HG03097 (cell line): ENCODE results near the gene PSORS1C1.

ENCODE experiments used
- ATAC-seq: cut with Tn5 transposase; IDR thresholded peaks from one replicate; pipeline ENCODE4 v1.9.1; 2021; ENCODE audit not compliant: unreplicated experiment, low FRiP score

The PSORS1C1 gene

DNA sequence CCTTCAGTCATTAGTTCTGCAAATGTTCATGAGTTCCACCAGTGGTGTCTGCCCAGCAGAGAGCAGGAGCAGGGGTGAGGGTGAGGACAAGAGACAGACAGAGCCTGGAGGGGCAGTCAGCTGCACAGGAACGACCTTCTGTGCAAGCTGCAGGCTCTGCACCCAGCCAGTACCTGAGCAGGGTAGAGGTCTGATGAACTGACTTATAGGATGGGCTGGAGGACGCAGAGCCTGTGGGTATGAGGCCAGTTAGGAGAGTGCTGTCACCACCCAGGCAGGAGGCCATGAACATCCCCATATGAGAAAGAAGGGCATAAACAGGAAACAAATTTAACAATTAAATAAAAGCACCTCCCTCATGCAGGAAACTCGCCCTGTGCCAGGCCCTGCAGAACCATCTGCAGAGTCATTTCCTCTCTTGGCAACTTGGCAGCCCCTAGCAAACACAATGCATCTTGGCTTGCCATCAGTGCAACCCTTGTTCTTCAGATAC lies 20.2 kb upstream of the PSORS1C1 start:
- no peak for ATAC-seq

DNA sequence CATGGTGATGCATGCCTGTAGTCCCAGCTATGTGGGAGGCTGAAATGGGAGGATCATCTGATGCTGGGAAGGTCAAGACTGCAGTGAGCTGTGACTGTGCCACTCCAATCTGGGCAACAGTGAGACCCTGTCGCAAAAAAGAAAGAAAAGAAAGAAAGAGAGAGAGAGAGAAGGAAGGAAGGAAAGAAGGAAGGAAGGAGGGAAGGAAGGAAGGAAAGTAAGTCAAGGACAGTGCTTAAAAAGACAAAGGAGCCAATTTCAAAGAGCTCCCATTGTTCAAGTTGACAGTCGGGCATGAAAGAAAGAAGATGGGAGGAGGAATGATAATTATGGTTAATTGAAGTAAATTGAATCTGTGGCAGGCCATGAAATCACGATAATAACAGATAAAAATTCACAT lies 18.4 kb upstream of the PSORS1C1 start:
- no peak for ATAC-seq

- ATAC-seq, result no peak
Measured at GRCh38 chr6:31096656-31097055, 17.9 kb upstream of the PSORS1C1 start.

DNA sequence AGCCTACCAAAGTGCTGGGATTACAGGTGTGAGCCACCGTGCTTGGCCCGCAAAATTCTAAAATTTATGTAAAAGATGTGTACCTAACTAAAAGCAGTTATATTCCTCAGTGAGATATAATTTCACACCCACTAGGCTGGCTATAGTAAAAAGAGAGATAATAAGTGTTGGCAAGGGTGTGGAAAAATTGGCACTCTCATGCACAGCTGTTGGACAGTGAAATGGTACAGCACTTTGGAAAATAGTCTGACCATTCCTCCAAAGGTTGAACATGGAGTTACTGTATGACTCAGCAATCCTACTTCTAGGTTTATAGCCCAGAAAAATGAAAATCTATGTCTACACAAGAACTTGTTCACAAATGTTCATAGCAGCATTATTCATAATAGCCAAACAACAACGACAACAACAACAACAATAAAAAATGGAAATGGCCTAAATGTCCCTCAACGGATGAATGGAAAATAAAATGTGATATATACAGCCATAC lies 16.1 kb upstream of the PSORS1C1 start:
- no peak for ATAC-seq

GRCh38 chr6:31103136-31103535 lies 11.5 kb upstream of the PSORS1C1 start:
- ATAC-seq, result no peak

DNA sequence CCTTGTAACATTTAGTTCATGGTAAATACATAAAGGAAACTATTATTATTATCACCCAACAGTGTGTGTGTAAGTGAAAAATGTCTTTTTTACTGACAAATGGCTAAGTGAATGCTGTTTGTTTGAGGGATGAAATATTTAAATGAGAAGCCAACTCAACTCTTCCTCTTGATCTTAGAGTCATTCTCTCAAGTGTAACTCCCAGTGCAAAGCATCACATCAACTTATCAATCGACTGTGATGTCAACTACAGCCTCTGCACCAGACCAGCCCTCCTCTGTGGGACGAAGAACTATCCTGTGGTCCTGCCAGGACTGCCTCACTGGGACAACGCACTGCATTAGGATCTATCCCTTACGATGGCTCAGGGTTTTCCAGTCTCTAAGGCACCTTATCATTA lies 7.5 kb upstream of the PSORS1C1 start:
- no peak for ATAC-seq

DNA sequence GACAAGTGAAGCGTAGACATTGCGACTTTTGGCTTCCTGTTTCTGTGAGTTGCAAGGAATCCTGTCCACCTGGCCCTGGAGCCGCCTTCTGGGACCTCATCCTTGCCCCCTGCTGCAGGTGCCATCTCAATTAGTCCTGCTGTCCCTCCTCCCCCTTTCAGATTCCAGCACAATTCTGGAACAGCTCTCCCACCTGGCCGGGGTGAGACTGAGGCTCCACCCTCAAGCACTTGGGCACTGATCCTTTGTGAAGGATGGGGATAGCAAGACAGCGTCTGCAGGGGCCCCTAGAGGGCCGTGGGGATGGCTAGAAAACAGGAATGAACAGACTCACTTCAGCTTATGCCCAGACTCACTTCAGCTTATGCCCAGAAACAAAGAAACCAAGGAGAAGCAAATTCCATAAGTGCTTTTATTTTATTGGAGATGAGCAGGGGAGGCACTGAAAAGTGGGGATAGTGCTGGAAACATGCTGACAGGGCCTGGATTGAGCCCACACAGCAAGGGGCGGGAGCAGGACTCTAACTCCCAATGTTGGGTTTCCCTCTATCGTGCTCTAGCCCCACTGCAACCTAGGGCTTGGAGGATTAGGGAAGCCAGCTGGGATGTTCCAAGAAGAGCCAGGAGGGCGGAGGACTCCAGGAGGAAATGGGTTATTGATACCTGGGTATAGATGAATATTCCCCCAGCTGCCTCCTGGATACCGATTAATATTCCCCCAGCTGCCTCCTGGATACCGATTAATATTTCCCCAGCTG lies 3.6 kb upstream of the PSORS1C1 start:
- no peak for ATAC-seq

DNA sequence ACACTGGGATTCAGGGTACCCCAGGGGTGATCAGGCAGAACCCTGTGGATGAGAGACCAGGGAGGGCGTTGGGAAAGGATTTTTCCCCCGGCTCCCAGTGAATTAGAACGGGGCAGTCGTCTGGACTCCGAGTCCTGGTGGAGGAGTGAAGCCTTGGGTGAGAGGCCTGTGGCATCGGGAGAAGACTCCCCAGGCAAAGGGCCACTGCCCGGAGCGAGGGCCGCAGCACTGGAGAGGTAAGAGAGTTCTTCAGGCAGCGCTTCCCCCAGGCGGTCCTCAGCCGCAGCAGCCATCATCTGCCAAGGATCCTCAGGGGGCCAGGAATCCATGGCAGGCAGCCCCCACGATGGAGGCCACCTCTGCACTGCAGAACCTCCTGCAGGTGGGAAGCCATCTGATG lies 2.9 kb upstream of the PSORS1C1 start:
- no peak for ATAC-seq

- no peak for ATAC-seq
Measured at GRCh38 chr6:31112478-31112877, 2.1 kb upstream of the PSORS1C1 start, which contains the start of gene C6orf15. Gene C6orf15, minus strand, starts transcription at chr6:31112575. Its CDS starts 20 bp downstream, at chr6:31112555.

DNA sequence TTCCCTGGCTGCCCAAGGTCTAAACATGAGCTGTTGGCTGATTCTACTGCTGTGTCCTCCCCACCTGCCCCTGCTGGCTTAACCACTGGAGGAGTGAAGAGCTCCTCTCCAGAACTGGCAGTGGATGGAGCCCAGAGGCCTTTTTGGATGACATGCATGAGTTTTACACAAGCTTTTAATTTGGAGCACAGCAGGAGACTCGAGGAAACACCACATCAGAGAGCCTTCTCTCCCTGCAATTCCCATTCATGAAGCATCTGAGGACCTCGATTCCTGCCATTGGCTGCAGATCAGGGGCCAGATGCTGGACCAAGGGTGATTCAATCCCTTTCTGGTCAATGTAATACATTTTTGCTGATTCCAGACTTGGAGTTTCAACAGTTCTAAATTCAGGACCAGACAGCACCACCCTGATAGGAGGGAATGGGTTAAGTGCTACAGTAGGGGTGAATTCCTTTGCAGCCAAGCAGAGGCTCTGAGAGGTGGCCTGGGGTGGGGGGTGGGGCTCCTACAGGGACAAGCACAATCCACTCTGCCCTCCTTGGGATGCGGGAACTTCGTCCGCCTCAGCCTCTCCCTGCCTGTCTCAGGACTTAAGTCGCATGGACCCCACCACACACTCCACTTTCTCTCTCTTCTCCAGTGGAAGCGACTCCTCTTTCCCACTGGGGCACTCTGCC lies 599 bp upstream of the PSORS1C1 start:
- no peak for ATAC-seq

GRCh38 chr6:31114970-31115849 lies 610 bp downstream of the PSORS1C1 start:
- ATAC-seq, result no peak

DNA sequence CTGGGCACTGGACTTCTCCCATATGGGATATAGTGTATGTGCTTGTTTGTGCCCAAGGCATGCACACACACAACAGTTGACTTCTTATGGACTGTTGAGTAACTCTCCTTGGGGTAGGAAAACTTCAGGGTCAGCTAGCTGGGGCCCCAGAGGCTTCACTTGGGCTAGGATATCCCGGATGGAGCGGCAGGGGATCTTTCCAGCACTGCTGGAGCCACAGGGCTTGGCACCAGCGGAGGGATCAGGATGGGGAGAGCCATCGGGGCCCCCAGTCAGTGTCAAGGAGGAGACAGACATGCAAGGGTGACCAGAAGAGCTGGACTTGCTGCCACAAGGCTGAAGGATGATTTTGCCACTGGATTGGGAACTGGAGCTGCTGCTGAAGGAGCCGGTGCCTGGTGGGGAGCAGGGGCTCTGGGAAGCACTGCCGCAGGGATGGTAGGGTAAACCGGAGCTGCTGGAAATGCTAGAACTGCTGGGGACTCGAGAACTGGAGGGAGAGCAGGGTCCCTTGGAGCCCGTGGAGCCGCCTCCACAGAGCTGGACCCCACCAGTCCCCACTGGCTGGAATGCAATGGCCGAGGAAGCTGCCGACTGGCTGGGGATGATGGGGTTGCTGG lies 1.5 kb downstream of the PSORS1C1 start:
- no peak for ATAC-seq

DNA sequence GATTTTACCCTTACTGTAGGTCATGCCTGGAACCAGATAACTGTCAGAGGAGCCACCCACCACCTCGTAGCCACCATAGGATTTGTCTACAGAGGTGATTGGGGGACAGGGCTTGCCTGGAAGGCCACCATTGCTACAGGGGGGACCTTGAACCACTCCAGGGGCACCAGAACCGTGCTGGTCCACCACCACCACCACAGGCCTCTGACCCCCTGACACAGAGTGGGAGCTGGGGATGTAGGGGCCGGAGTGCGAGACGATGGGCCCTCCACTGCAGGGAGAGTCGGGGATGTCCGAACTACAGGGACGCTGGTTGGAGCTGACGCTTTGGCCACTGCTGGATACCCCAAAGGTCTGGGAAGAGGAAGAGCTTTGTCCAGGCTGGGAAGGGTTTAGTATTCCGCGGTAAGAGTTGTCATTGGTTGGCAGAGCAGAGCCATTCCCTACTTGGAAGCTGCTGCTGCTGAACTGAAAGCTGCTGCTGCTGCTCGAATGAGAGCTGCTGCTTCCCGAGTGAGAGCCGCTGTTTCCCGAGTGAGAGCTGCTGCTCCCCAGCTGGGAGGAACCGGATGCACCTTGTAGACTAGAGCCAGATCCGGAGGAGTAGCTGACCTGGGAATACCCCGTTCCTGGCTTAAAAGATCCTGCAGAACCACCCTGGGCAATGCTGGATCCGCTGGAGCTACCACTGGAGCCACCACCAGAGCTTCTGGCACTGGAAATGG lies 2.2 kb downstream of the PSORS1C1 start:
- ATAC-seq, result no peak

- ATAC-seq, result no peak
Measured at GRCh38 chr6:31118178-31118577, 3.6 kb downstream of the PSORS1C1 start.

GRCh38 chr6:31120151-31120915 lies 5.7 kb downstream of the PSORS1C1 start, which contains the start of gene CDSN:
Gene CDSN, minus strand, starts transcription at chr6:31120446. Its CDS starts 27 bp downstream, at chr6:31120419.
- ATAC-seq, result no peak

- no peak for ATAC-seq
Measured at GRCh38 chr6:31121131-31121790, 6.7 kb downstream of the PSORS1C1 start.

DNA sequence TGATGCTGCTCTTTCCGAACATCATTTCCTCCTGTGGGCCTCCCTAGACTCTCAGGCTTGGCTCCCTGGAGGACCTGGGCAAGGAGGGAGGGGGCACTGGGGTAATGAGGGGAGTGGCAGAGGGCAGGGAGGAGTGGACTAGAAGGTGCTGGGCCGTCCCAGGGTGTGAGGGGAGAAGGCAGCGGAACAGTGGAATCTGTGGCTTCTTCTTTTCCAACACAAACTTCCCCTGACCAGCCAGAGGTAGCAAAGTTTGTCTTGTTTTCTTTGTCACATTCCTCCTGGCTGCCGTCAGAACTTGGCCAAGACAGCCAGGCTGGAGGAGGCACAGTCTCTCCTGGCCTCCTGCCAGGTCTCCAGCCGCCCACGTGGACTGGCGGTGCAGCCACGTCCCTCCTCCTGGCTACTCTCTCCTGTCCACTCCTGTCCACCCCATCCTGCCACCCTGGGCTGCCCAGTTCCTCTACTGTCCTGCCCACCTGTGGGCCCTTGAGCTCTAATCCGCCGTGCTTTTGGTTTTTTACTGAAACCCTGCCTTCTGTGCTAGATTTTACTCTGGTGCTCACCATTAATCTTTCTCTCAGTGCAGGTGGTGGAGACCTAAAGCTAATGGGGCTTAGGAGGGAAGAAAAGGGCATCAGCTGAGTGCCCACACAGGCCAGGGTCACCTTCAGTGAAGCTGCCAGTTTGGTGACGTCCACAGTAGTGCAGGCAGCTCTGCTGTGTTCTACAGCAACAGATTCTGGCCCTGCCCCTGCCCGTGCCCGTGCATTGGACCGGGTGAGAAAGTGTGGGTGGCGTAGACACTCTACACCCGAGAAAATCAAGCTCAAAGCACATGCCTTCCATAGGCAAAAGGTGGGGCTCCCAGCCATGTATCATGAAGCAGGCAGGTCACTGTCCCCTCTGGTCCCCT lies 8.4 kb downstream of the PSORS1C1 start:
- no peak for ATAC-seq
